Midbrain (tissue), 1 donor: Measurements from ENCODE around the gene MPDZ.

ENCODE experiments used
- DNase-seq: peaks from one replicate; lab custom pipeline; 2025; lab: John Stamatoyannopoulos, UW

The MPDZ gene

GRCh38 chr9:13137426-13137825 lies 142.1 kb downstream of the MPDZ start:
- DNase-seq: no peak

GRCh38 chr9:13131991-13132390 lies 147.5 kb downstream of the MPDZ start:
- no peak for DNase-seq

GRCh38 chr9:13131416-13131815 lies 148.1 kb downstream of the MPDZ start:
- no peak for DNase-seq

GRCh38 chr9:13128266-13128860 lies 151.1 kb downstream of the MPDZ start:
- no peak for DNase-seq

GRCh38 chr9:13127131-13127530 lies 152.4 kb downstream of the MPDZ start:
- no peak for DNase-seq

DNA sequence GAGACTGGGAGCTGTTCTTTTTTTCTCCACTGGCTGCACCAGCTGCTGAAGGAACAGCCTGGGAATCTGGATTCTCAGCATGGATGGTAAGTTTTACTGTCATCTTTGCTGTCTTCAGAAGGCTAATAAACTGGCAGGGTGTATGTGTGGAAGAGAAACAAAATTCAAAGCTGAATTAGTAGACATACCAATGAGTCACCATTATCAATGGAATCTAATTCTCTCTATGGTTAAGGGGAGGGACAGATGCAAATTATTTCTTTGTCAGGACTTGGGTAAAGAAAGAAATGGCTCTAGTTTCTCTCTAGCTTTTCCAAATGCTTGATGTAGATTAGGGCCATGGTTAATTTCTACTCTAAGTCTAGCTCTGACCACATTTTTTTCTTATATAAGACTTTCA lies 154.2 kb downstream of the MPDZ start:
- DNase-seq: no peak

DNA sequence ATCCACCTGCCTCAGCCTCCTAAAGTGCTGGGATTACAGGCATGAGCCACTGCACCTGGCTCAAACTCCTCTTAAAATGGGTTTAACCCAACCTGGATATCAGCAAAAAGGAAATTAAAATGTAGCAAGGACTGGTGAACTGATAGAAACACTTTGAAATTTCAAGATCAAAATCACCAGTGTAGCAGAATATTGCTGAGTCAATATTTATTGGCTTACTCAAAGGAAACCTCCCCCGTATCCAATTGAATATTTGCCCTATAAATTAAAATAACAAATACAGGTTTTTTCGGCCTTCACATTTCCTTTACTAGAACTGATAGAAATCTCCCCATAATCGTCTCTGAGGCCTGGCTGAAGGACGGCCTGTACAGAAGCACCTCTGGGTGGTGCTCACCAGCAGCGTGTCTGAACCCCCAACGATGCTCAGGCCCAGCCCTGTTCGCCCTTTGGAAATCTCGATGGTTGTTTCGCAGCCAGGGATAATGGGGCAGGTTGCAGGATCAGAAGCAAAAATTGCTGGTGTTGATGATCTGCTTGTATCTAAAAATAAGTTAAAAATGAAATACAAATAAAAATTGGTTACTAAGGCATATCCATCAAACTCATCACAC lies 156.6 kb downstream of the MPDZ start:
- peak; percentile 13 for DNase-seq

GRCh38 chr9:13118313-13118712 lies 161.2 kb downstream of the MPDZ start:
- DNase-seq: no peak

DNA sequence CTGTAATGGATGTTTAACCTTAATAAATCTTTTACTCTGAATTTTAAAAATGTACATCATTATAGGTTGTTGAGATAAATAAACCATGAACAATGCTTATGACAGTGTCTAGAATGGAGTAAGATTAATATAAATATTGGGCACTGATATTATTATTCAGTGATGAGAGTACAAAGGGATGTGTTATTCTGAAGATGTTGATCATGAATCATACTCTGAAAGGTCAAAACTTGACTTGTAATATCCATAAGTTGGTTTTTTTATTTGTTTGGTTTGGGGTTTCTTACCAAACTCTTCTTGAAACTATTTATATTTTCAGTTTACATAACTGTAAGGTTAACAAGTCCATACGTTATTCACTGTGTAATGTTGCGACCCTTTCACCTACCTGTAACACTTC lies 163.2 kb downstream of the MPDZ start:
- DNase-seq: no peak

DNA sequence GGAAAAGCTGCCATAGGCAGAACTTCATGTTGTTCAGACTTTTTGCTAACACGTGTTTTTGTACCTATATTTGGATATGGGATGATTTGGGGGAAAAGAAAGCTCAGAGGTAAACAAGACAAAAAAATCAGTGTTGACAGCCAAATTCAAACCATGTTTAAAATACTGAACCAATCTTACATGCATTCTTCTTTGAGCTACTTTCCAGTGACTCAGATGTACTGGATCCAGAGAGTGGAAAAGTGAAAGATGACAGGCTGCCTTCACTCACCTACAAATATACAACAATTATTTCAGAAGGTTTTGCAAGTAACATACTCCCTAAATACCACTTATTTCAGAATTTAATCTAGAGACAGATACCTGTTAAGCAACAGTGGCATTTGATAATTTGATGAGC lies 165.7 kb downstream of the MPDZ start:
- DNase-seq: no peak

GRCh38 chr9:13113216-13113615 lies 166.3 kb downstream of the MPDZ start:
- no peak for DNase-seq

- no peak for DNase-seq
Measured at GRCh38 chr9:13111778-13112177, 167.7 kb downstream of the MPDZ start.

GRCh38 chr9:13110766-13111417 lies 168.6 kb downstream of the MPDZ start:
- peak; percentile 67 for DNase-seq

DNA sequence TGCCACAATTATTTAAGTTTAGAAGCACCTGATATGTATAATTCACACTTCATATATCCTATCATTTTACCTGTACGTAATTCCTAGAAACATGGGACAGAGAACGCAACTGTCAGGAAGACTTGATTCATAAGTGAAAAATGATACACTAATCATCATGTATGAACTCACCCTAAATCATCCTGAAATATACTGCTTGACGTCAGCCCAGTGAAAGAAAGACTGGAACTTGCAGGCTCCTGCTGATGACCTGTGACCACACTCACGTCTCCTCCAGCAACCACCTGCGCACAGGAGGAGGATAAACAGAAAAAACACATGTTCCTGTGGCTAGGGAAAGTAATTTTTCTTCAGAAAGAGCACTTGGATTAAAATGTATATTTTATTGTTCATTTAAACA lies 169.7 kb downstream of the MPDZ start:
- no peak for DNase-seq

GRCh38 chr9:13107008-13107407 lies 172.5 kb downstream of the MPDZ start:
- no peak for DNase-seq

- DNase-seq: no peak
Measured at GRCh38 chr9:13100914-13101572, 178.4 kb downstream of the MPDZ start.

DNA sequence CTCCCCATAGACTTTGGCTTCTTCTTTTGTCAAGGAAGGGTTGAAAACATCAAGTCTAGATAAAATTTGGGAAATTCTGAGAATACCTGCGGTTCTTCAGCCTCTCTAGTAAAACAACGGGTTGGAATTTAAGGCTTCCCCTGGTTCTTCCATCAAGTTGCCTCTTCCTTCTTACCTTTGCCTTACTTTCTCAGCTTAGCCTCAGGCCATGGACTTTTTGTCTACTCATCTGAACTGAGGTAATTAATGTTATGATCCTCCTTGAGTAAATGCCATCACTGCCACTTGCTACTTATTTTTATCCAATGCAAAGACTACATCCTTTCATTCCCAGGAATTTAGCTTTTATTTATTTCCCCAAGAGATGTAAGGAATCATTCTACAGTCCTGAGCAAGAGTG lies 184.4 kb downstream of the MPDZ start:
- DNase-seq: no peak

DNA sequence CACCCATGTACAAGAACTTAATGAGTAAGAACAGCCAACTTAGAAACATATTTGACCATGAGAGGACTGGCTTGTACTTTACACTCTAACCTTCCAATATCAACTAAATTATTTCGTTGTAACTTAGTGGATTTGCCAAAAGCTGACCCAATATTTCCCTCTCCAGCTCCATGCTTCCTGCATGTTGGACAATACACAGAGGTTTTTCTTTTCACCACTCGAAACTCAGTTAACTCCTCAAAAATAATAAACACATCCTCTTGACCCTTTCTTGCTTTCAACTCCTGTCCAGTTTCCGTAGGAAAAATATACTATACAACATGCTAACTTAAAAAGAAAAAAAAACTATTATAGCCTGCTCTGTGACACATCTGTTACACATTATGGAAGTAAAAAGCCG lies 188.9 kb downstream of the MPDZ start:
- DNase-seq: no peak

- no peak for DNase-seq
Measured at GRCh38 chr9:13089666-13090065, 189.8 kb downstream of the MPDZ start.

GRCh38 chr9:13088720-13089427 lies 190.6 kb downstream of the MPDZ start:
- DNase-seq: peak; percentile 42

GRCh38 chr9:13083963-13084528 lies 195.4 kb downstream of the MPDZ start:
- no peak for DNase-seq

DNA sequence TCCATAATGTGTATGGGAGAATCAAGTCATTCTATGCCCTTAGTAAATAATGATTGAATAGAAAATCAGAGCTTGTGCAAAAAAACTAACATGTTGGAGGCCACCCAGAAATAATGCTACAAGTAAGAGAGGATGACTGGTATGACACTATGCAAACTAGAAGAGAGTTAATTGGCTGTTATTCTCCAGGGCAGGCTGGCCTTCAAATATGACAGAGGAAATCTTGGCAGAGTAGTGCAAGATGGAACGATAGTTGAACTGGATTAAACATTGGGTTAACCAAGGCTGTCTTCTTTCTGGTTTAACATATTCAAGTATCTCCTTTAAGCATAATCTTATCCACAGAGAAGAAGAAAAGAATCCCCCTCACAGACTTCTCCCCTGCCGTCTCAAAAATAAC lies 196.1 kb downstream of the MPDZ start:
- DNase-seq: no peak
